ENCODE results near the gene KIF16B. TPM values are rescaled to one million over a fixed set of nuclear protein-coding genes. Genes with fewer than 3 reads are reported as not detected.

Gene KIF16B
- total RNA-seq, 1 experiment from 2014 or later, result 18.0 TPM

- DNase-seq (ENCODE audit: extremely low read depth, low read depth), result no peak
Measured at GRCh38 chr20:16405254-16405653, 168.0 kb downstream of the KIF16B start.

GRCh38 chr20:16404640-16405039, 168.6 kb downstream of the KIF16B start:
- DNase-seq (ENCODE audit: extremely low read depth, low read depth), result no peak

GRCh38 chr20:16404171-16404570, 169.1 kb downstream of the KIF16B start:
- DNase-seq (ENCODE audit: extremely low read depth, low read depth), result no peak

GRCh38 chr20:16400234-16400633, 173.0 kb downstream of the KIF16B start:
- no peak for DNase-seq (ENCODE audit: extremely low read depth, low read depth)

GRCh38 chr20:16399801-16400200, 173.4 kb downstream of the KIF16B start:
- DNase-seq (ENCODE audit: extremely low read depth, low read depth), result no peak

GRCh38 chr20:16397086-16397485, 176.2 kb downstream of the KIF16B start:
- no peak for DNase-seq (ENCODE audit: extremely low read depth, low read depth)

GRCh38 chr20:16395366-16395765, 177.9 kb downstream of the KIF16B start:
- DNase-seq (ENCODE audit: extremely low read depth, low read depth), result no peak

- no peak for DNase-seq (ENCODE audit: extremely low read depth, low read depth)
Measured at GRCh38 chr20:16394784-16395183, 178.5 kb downstream of the KIF16B start.

- DNase-seq (ENCODE audit: extremely low read depth, low read depth), result no peak
Measured at GRCh38 chr20:16393836-16394235, 179.4 kb downstream of the KIF16B start.

GRCh38 chr20:16393297-16393696, 180.0 kb downstream of the KIF16B start:
- DNase-seq (ENCODE audit: extremely low read depth, low read depth), result no peak

- no peak for DNase-seq (ENCODE audit: extremely low read depth, low read depth)
Measured at GRCh38 chr20:16392346-16392745, 180.9 kb downstream of the KIF16B start.

- no peak for DNase-seq (ENCODE audit: extremely low read depth, low read depth)
Measured at GRCh38 chr20:16390991-16391390, 182.3 kb downstream of the KIF16B start.

- no peak for DNase-seq (ENCODE audit: extremely low read depth, low read depth)
Measured at GRCh38 chr20:16388731-16389130, 184.5 kb downstream of the KIF16B start.

- no peak for DNase-seq (ENCODE audit: extremely low read depth, low read depth)
Measured at GRCh38 chr20:16387666-16388065, 185.6 kb downstream of the KIF16B start.

- DNase-seq (ENCODE audit: extremely low read depth, low read depth), result no peak
Measured at GRCh38 chr20:16385891-16386290, 187.4 kb downstream of the KIF16B start.

- no peak for DNase-seq (ENCODE audit: extremely low read depth, low read depth)
Measured at GRCh38 chr20:16385462-16385861, 187.8 kb downstream of the KIF16B start.

- no peak for DNase-seq (ENCODE audit: extremely low read depth, low read depth)
Measured at GRCh38 chr20:16381444-16381843, 191.8 kb downstream of the KIF16B start.

- DNase-seq (ENCODE audit: extremely low read depth, low read depth), result no peak
Measured at GRCh38 chr20:16378712-16379370, 194.4 kb downstream of the KIF16B start.

GRCh38 chr20:16378122-16378521, 195.1 kb downstream of the KIF16B start:
- no peak for DNase-seq (ENCODE audit: extremely low read depth, low read depth)

GRCh38 chr20:16369441-16369840, 203.8 kb downstream of the KIF16B start:
- DNase-seq (ENCODE audit: extremely low read depth, low read depth), result no peak

GRCh38 chr20:16368645-16369292, 204.5 kb downstream of the KIF16B start:
- DNase-seq (ENCODE audit: extremely low read depth, low read depth), result no peak

GRCh38 chr20:16367948-16368560, 205.2 kb downstream of the KIF16B start:
- no peak for DNase-seq (ENCODE audit: extremely low read depth, low read depth)

Data from NCI-H460 (cell line).